Fibroblast of gingiva (primary cell): ENCODE results near the gene KDM2B.

Source experiments
- DNase-seq: peaks from one replicate; pipeline ENCODE4 v3.0.0-alpha.2; 2011; ENCODE audit warnings: low read depth

KDM2B gene

GRCh38 chr12:121560392-121561008, 20.3 kb downstream of the KDM2B start:
- DNase-seq = no peak

GRCh38 chr12:121558956-121559355, 21.9 kb downstream of the KDM2B start:
- DNase-seq = no peak

DNA sequence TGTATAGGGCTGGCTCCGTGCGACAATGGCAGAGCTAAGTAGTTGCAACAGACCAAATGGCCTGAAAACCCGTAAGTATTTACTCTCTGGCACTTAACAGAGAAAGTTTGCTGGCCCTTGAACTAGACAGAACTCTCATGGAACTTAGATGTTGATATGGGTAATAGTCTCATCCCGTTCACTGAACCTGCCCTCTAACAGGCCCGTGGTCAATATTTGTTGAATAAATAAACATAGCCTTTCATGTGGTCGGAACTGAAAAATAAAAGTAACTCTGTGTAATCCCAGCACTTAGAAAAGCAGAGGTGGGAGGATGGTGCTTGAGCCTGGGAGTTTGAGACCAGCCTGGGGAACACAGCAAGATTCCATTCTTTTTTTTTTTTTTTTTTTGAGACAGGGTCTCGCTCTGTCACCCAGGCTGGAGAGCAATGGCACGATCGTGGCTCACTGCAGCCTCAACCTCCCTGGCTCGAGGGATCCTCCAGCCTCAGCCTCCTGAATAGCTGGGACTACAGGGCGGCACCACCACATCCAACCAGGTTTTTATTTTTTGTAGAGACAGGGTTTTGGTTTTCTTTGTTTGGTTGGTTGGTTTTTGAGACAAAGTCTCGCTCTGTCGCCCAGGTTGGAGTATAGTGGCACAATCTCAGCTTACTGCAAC, 29.7 kb downstream of the KDM2B start:
- no peak for DNase-seq

DNA sequence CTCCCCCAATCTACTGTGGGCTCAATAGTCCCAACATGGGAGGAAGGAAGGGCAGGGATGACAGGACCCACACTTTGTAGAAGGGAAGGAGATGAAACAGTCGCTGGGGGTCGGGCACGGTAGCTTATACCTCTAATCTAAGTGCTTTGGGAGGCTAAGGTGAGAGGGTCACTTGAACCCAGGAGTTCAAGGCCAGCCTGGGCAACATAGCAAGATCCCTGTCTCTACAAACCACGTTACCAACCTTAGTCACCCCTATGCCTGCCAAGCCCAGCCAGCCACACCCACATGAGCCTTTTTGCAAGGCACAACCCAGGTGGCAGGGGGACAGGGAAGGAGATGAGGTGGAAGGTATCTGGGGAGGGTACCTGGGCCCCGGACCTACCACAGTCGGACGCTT, 31.7 kb downstream of the KDM2B start:
- DNase-seq = no peak

GRCh38 chr12:121545480-121545879, 35.3 kb downstream of the KDM2B start:
- DNase-seq = no peak

DNA sequence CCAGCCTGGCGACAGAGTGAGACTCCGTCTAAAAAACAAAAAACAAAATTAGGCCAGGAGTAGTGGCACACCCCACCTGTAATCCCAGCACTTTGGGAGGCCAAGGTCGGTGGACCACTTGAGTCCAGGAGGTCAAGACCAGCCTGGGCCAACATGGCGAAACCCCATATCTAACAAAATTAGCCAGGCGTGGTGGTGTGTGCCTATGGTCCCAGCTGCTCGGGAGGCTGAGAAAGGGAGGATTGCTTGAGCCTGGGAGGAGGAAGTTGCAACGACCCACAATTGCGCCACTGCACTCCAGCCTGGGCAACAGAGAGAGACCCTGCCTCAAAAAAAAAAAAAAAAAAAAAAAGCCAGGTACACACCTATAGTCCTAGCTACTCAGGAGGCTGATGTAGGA, 37.0 kb downstream of the KDM2B start:
- DNase-seq = no peak

- DNase-seq = no peak
Observed at GRCh38 chr12:121539908-121540307, 40.9 kb downstream of the KDM2B start.

GRCh38 chr12:121538699-121539061, 42.1 kb downstream of the KDM2B start:
- no peak for DNase-seq

- DNase-seq = no peak
Observed at GRCh38 chr12:121537814-121538698, 42.8 kb downstream of the KDM2B start.

GRCh38 chr12:121536899-121537813, 43.7 kb downstream of the KDM2B start:
- DNase-seq = peak; percentile 55

DNA sequence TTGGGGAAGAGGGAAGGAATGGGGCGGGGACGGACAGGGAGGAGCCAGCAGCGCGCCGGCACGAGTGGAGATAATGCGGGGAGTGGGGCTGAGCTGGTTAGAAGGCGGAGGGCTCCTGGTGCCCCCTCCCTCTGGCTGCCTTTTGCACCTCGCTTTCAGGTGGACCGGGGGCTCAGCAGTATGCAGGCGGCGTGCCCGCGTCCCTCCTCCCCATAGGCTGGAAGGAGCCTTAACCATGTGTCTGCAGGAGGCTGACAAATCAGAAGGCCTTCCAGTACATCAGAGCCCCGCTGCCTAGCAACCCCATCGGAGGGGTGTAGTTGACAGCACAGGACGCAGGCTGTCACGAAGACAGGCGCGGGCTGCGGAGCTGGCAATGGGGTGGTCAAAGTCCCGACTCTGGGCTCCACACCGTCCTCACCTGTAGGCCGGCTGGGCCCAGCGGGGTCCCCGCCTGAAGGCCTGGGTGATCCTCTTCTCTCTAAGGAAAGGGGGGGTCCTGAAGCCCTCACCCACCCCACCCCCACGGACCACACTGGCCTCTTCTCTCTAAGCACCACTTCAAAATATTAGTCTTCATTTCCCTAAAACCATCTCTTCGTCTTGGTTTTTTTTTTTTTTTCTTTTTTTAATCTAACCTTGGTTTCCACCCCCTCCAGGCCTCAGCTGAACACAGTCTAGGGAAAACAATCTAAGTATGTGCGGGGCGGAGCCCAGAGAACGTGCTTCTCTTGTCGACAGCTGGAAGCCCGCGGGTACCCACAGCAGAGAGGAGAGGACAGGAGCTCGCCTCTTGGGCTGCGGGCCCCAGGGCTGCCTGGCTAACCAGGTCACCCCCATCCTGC, 44.5 kb downstream of the KDM2B start:
- DNase-seq = peak; percentile 67

GRCh38 chr12:121535150-121536053, 45.4 kb downstream of the KDM2B start:
- DNase-seq = no peak

- DNase-seq = no peak
Observed at GRCh38 chr12:121534495-121535148, 46.2 kb downstream of the KDM2B start.

DNA sequence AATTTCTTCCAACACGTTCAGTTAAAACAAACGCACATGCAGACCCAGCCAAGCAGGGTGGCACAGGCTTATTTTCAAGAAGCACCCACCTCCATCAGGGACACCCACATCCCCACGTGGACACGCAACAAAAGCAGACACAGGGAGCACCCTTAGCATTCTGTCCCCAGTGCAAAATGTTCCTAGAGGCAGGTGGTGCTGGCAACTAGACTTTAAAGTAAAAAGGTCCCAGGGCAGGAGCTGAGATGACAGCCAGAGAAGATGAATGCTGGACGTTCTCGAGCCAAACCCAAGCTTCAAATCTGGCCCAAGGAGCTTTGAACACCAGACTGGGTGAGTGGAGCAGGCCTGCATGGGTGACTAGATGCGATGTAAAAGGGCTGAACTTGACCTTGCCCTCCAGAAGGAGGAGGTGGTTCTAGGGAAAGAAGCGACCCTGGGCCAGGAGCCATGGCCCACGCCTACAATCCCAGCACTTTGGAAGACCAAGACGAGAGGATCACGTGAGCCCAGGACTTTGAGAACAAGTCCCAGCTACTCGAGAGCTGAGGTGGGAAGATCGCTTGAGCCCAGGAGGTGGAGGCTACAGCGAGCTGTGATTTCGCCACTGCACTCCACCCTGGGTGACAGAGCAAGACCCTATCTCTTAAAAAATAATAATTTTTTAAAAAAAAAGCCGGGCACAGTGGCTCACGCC, 47.3 kb downstream of the KDM2B start:
- no peak for DNase-seq

DNA sequence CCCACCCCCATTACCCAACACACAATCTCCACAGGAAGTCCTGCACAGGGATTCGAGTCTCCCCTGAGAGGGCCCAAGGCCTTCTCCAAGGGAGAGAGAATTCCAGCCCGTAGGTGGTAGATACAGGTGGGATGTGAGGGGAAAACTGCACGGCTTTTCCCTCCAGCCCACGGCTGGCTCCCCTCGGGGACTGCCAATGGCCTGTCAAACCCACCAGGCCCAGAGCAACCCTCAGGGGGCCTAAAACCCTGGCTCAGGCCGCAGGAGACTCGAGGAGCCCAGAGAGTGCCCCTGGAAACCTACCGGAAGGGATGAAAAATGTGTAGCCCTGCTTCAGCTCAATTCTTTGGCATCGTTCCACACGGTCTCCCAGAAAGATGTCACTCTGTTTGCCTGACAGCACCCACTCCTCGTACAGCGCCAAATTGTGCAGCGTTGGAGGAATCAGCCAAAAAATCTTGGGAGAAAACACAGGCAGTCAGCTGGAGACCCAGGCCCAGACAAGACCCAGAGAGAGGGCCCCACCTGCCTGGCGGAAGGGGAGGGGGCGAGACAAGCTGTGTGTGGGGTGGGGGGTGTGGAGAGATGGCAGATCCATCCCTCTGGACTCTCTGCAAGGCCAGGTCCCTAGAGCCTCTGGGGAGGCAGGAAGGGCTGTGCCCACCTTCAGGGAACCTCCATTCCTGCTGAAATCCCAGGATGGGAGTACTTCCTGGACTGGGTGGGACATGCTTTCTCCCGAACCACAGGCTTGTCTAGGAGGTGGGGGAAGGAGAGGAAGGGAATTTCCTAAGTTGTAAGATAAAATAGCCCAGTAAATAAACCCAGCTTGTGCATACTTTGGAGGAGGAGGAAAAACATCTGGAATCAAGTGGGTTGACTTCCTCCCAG, 48.1 kb downstream of the KDM2B start:
- DNase-seq = peak; percentile 36

GRCh38 chr12:121531356-121531750, 49.5 kb downstream of the KDM2B start:
- no peak for DNase-seq

GRCh38 chr12:121530600-121531355, 50.0 kb downstream of the KDM2B start:
- DNase-seq = peak; percentile 68
